ENCODE measurements around the gene HMGB3. TPM values are rescaled to one million over a fixed set of nuclear protein-coding genes. Genes with fewer than 3 reads are reported as not detected.

HMGB3 gene
- total RNA-seq, 1 experiment from 2014 or later, result 9.0 TPM

Small RNAs within 50 kb of the gene (small RNA-seq; reads per million reads assigned to genes)
- gene RNA5SP525, result not detected
- not detected for gene RNU6-383P
- not detected for gene RPL12P50

Other genes starting within 250 kb of the HMGB3 start
- 4.7 and 8.6 TPM in 2 replicates for gene CD99L2, start 84.7 kb upstream of the HMGB3 start, total RNA-seq (2014; rRNA removed; shearing (Covaris generic); ENCODE audit: low replicate concordance)
- gene GPR50, start 193.2 kb downstream of the HMGB3 start, total RNA-seq (2014; rRNA removed; shearing (Covaris generic); ENCODE audit: low replicate concordance), result not detected in 2 replicates

All from Karpas-422 (cell line).